GM12873 (cell line): ENCODE measurements around the gene MAPKBP1.

Experiments
- TF ChIP-seq, protein P1 (sequence below): IDR thresholded peaks from 2 replicates; pipeline ENCODE4 v1.5.1; 2012; ENCODE audit warnings: low read depth, mild to moderate bottlenecking, moderate library complexity, low read length, control low read depth; ENCODE audit not compliant: insufficient read depth; ENCODE audit errors: missing control alignments

Gene MAPKBP1

DNA sequence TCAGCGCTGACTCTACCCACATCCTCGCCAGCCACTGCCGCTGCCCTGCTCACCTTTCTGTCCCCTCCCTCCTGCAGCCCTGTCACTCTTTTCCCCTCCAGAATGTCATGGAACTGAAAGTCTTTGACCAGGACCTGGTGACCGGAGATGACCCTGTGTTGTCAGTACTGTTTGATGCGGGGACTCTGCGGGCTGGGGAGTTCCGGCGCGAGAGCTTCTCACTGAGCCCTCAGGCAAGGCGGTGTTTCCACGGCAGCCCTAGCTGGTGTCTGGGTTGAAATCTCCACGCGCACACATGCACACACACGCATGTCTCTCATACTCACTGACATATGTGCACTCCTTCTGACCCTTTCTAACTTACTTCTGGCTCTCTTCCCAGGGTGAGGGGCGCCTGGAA is 66.4 kb downstream of the MAPKBP1 start:
- TF ChIP-seq, protein P1, sequence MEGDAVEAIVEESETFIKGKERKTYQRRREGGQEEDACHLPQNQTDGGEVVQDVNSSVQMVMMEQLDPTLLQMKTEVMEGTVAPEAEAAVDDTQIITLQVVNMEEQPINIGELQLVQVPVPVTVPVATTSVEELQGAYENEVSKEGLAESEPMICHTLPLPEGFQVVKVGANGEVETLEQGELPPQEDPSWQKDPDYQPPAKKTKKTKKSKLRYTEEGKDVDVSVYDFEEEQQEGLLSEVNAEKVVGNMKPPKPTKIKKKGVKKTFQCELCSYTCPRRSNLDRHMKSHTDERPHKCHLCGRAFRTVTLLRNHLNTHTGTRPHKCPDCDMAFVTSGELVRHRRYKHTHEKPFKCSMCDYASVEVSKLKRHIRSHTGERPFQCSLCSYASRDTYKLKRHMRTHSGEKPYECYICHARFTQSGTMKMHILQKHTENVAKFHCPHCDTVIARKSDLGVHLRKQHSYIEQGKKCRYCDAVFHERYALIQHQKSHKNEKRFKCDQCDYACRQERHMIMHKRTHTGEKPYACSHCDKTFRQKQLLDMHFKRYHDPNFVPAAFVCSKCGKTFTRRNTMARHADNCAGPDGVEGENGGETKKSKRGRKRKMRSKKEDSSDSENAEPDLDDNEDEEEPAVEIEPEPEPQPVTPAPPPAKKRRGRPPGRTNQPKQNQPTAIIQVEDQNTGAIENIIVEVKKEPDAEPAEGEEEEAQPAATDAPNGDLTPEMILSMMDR = no peak

DNA sequence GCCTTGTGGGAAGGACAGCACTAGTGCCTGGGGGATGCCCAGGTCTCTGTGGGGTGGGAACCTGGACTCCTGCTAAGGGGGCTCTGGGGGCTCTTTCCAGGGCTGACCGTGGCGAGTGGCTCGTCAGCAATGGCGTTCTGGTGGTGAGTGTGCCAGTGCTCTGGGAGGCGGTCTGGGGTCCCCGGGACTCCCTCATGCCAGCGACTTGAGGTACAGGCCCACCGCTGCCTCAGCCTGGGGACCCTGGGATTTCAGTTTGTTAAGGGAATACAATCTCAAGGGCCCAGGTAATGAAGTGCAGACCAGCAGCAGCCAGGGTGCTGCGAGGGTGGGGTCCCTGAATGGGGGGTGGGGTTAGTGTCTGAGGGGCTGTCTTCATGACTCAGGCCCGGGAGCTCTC is 66.8 kb downstream of the MAPKBP1 start:
- TF ChIP-seq, protein P1 = no peak

DNA sequence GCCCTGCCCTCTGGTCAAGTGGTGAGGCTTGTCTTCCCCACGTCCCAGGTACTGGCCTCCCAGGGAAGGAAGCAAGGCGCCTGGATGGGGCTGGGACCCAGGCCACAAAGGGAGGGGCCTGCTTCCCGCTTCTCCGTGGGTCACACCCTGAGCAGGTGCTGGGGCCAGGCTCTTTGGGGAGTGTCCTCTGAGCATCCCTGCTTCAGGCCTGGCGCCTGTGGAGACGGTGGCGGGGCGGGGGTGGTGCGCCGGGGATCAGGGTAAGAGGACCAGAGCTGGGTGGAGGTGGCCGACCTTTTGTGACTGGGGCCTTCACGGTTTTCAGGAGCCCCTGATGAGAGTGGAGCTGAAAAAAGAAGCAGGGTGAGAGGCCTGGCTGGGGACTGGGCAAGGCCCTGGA is 67.9 kb downstream of the MAPKBP1 start:
- TF ChIP-seq, protein P1 = no peak

DNA sequence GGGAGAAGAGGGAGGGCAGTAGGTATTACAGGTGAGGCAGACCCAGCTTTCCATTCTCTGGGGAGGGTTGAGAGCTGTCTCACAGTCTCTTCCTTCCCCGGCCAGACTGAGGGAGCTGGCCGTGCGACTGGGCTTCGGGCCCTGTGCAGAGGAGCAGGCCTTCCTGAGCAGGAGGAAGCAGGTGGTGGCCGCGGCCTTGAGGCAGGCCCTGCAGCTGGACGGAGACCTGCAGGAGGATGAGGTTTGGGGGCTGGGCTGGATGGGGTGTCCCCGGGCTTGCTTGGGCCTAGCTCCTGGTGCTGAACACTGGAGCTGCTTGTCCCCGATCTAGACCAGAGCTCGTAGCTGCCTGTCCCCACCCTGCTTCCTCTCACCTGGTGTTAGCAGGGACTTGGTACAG is 69.3 kb downstream of the MAPKBP1 start:
- TF ChIP-seq, protein P1 = no peak

DNA sequence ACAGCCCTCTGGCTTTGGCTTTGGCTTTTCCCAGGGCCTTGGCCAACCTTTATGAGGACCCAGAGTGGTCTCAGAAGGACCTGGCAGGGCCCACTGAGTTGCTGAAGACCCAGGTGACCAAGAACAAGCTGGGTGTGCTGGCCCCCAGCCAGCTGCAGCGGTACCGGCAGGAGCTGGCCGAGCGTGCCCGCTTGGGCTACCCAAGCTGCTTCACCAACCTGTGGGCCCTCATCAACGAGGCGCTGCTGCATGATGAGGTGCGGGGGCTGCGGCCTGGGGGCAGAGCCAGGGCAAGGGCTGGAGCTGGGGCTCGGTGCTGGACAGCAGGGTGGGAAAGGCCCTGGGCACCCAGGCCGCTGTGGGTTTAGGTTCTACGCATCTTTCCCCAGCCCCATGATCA is 70.5 kb downstream of the MAPKBP1 start:
- TF ChIP-seq, protein P1 = no peak

DNA sequence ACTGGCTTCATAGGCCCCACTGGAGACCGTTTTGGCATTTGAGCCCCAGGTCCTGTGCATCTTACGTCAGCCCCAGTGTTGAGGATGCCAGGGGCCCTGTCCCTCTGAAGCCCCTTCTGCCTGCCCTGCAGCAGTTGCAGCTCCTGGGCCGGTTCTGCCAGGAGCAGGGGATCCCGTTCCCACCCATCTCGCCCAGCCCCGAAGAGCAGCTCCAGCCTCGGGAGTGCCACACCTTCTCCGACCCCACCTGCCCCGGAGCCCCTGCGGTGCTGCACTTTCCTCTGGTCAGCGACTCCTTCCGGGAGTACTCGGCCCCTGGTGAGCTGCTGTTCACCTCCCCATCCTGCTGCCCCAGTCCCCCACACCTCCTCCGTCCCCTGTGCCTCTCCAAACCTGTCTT is 72.9 kb downstream of the MAPKBP1 start:
- TF ChIP-seq, protein P1 = no peak

DNA sequence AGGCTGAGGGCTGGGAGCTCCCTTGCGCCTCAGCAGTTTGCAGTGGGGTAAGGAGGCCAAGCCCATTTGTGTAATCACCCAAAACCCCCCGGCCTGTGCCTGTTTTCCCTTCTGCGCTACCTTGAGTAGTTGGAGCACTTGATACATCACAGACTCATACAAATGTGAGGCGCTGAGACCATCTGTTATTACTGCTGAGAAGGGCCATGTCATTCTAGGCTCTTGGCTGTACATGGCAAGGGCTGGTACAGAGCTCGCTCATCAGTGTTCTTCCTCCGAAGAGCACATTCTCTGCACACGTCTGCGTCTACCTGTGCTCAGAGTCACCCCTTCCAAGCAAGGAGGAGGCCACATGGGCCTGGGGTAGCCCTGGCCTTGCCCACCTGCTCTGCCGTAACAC is 73.7 kb downstream of the MAPKBP1 start:
- TF ChIP-seq, protein P1 = no peak

DNA sequence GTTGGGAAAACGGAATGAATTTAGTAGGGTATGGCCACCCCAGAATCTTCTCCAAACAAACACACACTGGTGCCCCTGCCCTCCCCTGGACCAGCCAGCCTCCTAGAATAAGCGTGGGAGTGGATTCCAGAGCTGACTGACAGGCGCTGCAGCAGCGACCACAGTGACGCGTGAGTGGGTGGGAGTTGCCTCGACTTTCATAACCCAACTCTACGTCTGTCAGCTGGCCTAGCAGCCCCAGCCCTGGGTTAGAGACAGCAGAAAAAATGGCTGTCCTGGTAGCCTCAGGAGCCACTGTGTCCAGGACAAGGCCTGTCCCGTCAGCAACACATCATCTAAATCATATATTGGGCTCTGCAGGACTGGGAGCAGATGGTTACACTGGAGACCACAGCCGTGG is 74.3 kb downstream of the MAPKBP1 start:
- TF ChIP-seq, protein P1 = no peak
